Measurements from ENCODE around the gene GGN. TPM values are rescaled to one million over a fixed set of nuclear protein-coding genes. Genes with fewer than 3 reads are reported as not detected.
A peak's percentile ranks its signal among the peaks of the same experiment; 100 is the strongest.
"Not testable (repeated sequence)": the region's sequence is repeated elsewhere in the genome, so short reads cannot be mapped to it uniquely, and the experiment has no call there.

GGN gene
- total RNA-seq, 3 donors from 2014 or later, result 0.12 to 0.20 TPM; not detected in 1

GRCh38 chr19:38373907-38374331 lies 13.9 kb downstream of the GGN start:
- H3K4me3 ChIP-seq, result peak overlapping the region; percentile 83
- no peak for TF ChIP-seq CTCF (IDR thresholded peaks at IDR 0.05)
- intact Hi-C loops (cut with DNase I, micrococcal nuclease), result no loop called here

GRCh38 chr19:38371081-38371480 lies 16.8 kb downstream of the GGN start:
- TF ChIP-seq CTCF (IDR thresholded peaks at IDR 0.05), result no peak
- intact Hi-C loops (cut with DNase I, micrococcal nuclease), result no loop called here
- DNase-seq (no peak), ATAC-seq (no peak)
- Histone ChIP-seq H3K9me3 (no peaks in the 10 kb centered on the region), H3K36me3 (ENCODE audit: low read depth) (peaks cover 5% of the 10 kb centered on the region), H3K4me1 (ENCODE audit: low read depth) (peaks cover 9% of the 10 kb centered on the region), H3K4me3 (no peak overlapping the region)

More at GRCh38 chr19:38373907-38374331, 13.9 kb downstream of the GGN start:
- ATAC-seq (no peak), DNase-seq (peak in 1 of 3 donors; percentile 12)
- Histone ChIP-seq H3K36me3 (ENCODE audit: low read depth) (peaks cover 5% of the 10 kb centered on the region), H3K9me3 (no peaks in the 10 kb centered on the region), H3K4me1 (ENCODE audit: low read depth) (peaks cover 13% of the 10 kb centered on the region)

DNA sequence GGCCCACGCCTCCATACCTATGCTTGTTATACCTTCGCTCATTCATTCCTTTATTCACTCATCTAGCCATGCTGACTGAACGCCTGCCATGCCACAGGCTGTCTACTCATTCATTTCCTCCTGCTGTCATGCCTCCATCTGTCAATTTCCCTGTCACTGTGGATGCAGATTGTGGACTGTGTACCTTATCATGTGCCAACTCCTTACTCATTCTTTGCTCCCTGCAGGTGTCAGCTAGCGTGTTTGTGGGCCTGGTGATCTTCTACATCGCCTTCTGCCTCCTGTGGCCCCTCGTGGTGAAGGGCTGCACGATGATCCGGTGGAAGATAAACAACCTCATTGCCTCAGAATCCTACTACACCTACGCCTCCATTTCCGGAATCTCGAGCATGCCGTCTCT lies 17.5 kb downstream of the GGN start:
- no peak for TF ChIP-seq CTCF (IDR thresholded peaks at IDR 0.05)
- H3K36me3 ChIP-seq (ENCODE audit: low read depth), result peaks cover 5% of the 10 kb centered on the region
- no peak for ATAC-seq
- no peak for DNase-seq
- intact Hi-C loops (cut with DNase I, micrococcal nuclease), result no loop called here
- peaks cover 2% of the 10 kb centered on the region for H3K4me1 ChIP-seq (ENCODE audit: low read depth)
- H3K9me3 ChIP-seq, result no peaks in the 10 kb centered on the region
- no peak overlapping the region for H3K4me3 ChIP-seq

DNA sequence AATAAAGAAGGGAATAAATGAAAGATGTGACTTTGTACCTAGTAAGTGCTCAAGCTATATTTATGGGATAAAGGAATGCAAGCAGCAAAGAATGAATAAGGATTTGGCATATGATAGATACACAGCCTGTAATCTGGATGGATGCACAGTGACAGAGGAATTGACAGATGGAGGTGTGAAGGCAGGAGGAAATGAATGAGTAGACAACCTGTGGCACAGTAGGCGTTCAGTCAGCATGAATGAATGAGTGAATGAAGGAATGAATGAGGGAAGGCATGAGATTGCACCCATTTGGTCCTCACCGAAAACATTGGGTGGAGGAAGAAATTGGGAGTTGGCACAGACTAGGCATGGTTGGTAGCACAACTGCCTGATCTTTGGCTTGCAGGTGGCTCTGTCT lies 18.2 kb downstream of the GGN start:
- no peaks in the 10 kb centered on the region for H3K4me1 ChIP-seq (ENCODE audit: low read depth)
- no peak for TF ChIP-seq CTCF (IDR thresholded peaks at IDR 0.05)
- DNase-seq (no peak), ATAC-seq (no peak)
- H3K9me3 ChIP-seq, result peaks cover 3% of the 10 kb centered on the region
- intact Hi-C loops (cut with DNase I, micrococcal nuclease), result no loop called here
- peaks cover 4% of the 10 kb centered on the region for H3K36me3 ChIP-seq (ENCODE audit: low read depth)
- no peak overlapping the region for H3K4me3 ChIP-seq

DNA sequence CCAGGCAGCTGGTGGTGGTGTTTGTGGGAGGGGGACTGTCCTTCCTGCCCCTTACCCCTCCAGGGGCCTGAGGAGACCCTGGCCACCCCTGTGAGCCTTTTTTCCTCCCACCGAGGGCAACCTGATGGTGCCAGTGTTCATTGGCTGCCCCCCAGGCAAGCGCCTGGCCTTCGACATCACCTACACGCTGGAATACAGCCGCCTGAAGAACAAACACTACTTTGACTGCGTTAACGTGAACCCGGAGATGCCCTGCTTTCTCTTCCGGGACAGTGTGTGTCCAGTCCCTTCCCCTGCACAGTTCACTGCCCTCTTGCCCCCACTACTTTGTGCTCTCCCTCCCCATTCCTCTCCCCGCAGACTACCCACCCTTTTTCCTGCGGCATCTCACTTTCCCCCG lies 20.8 kb downstream of the GGN start:
- Histone ChIP-seq H3K4me1 (ENCODE audit: low read depth) (peaks cover 7% of the 10 kb centered on the region), H3K36me3 (ENCODE audit: low read depth) (no peaks in the 10 kb centered on the region), H3K4me3 (no peak overlapping the region), H3K9me3 (peaks cover 4% of the 10 kb centered on the region)
- no peak for TF ChIP-seq CTCF (IDR thresholded peaks at IDR 0.05)
- ATAC-seq, result no peak
- intact Hi-C loops (cut with DNase I, micrococcal nuclease), result no loop called here
- DNase-seq, result no peak

GRCh38 chr19:38362946-38363688 lies 24.7 kb downstream of the GGN start:
- ATAC-seq; H3K9me3 ChIP-seq; H3K4me3 ChIP-seq; intact Hi-C loops (cut with DNase I, micrococcal nuclease); DNase-seq; H3K36me3 ChIP-seq (ENCODE audit: low read depth): not testable (repeated sequence)
- peaks cover 12% of the 10 kb centered on the region for H3K4me1 ChIP-seq (ENCODE audit: low read depth)
